GM20000 (cell line): ENCODE measurements around the gene CDC45.

ENCODE experiments used
- DNase-seq: peaks from one replicate; pipeline ENCODE4 v3.0.0; 2012; ENCODE audit warnings: low spot score
- TF ChIP-seq, protein P1 (sequence below): IDR thresholded peaks from 2 replicates; pipeline ENCODE4 v1.5.1; 2012; ENCODE audit warnings: mild to moderate bottlenecking, control low read depth; ENCODE audit errors: extremely low read depth, missing control alignments

CDC45 gene

DNA sequence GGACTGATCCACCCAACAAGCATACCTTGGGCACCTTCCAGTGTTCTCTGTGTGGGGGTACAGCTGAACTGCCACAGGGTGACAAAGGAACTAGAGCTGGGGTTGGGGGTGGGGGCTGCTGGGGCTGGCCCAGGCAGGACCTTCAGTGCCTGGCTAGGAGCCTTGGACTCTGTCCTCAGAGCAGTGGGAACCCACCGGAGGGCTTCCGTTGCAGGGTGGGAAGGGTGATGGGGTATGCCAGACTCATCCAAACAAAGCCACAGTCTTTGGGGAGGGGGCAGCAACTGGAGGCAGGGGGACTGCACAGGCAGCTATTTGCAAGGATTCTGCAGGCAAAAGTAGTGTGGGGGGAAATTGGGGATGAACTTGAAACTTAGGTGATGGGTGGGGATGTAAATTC, 80.2 kb downstream of the CDC45 start:
- DNase-seq, result no peak
- TF ChIP-seq, protein P1, sequence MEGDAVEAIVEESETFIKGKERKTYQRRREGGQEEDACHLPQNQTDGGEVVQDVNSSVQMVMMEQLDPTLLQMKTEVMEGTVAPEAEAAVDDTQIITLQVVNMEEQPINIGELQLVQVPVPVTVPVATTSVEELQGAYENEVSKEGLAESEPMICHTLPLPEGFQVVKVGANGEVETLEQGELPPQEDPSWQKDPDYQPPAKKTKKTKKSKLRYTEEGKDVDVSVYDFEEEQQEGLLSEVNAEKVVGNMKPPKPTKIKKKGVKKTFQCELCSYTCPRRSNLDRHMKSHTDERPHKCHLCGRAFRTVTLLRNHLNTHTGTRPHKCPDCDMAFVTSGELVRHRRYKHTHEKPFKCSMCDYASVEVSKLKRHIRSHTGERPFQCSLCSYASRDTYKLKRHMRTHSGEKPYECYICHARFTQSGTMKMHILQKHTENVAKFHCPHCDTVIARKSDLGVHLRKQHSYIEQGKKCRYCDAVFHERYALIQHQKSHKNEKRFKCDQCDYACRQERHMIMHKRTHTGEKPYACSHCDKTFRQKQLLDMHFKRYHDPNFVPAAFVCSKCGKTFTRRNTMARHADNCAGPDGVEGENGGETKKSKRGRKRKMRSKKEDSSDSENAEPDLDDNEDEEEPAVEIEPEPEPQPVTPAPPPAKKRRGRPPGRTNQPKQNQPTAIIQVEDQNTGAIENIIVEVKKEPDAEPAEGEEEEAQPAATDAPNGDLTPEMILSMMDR, result no peak

DNA sequence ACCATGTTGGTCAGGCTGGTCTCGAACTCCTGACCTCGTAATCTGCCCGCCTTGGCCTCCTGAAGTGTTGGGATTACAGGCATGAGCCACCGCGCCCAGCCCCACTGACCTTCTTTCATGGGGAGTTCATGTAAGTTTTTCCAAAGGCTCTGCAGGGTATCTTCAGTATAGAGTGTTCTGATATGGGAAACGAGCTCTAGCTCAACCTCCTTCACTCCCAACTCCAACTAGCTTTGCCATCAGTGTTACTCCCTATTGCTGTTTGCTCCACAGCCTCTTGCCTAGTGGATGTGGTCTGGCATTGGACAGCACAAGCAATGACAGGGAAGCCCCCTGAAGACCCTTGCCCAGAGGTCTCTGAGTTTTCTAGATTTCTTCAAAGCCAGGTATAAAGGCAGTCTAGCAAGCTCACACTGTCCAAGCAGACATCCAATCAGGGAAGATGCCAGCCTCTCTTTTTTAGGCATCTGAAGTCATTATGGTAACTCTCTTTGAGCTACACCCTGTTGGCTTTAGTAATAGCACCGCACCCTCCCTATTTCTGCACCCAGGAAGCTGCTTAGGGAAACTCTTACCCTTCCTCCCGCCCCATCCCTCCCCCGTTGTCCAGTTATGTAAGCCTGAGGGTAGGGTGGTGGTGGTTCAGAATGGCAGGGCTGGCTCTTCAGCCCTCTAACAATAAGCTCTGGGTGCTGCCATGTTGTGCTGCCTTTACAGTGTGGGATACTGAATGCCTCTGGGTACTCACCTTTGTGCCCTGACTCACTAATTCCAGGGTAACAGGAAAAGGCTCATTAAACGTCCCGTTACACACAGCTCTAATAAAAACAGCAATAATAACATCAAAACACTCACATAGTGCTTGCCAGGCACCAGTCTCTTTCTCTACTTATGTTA, 85.9 kb downstream of the CDC45 start:
- no peak for DNase-seq
- TF ChIP-seq, protein P1, result no peak

DNA sequence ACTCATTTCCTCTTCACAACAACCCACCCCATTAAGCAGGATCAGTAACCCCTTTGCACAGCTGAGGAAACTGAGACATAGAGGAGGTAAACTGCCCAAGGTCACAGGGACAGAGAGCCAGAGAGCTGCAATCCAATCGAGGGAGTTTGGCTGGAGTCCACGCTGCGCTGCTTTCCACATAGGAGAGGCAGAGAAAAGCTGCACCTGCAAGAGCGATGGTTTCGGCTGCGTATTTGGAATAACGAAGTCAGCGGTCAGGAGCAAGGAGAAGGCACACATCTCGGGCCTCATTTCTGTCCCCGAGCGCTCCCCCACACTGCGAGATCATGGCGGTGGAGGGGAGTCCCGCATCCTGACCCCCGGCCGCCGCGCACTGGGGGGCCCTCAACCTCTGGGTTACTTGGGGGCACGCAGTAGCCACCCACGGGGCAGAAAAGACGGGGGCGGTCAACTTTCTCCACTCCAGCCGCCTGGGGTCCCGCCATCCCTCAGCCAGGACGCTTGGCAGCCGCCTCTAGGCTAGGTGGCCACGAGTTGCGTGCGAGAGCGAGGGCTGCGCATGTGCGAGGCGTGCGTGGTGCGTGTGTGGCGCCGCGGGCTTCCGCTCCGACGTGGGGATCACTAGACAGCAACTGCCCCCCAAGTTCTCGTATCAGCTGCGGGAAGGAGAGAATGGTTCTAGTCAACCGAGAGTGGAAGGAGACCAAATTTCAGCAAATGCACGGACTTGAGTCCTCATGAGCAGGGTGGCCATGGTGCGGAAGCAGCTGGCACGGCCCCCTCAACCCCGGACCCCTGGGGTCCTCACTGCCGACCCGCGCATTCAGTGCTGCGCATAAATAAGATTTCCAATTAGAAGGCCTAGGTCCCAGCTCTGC, 86.8 kb downstream of the CDC45 start:
- TF ChIP-seq, protein P1, result no peak

DNA sequence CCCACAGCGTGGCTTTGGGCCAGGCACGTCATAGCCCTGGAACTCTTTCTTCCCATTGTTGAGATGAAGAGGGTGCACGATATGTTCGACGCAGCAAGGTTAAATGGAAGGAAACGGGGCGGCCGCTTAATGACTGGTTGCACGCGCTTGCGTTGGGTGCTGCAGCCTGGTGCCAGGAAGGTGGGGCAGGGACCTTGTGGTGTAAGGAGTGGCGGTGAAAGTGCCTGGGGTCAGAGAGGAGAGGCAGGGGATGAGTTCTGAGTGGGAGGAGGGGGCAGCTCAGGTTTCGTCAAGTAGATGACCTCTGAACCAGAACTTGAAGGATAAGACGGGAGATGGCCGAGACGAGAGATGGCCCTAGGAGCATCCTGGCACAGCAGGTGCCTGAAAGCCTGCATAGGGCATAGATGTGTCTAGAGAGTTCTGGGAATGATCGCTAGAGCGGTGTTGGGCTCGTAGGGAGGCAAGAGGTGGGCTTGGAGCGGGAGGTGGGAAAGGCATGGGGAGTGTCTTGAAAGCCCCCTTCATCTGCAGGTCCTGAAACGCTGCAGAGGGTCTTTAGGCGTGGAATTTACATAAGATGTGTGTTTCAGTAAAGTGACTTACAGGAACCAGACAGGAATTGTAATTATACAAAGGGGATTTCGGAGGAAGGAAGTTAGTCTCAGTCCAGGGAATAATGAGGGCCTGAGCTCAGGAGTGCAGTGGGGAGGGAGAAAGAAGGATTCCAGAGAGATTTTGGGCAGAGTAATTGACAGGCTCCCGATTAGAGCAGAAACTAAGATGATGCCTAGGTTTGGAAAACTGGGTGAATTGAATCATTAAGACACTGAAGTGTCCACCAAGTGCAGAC, 87.7 kb downstream of the CDC45 start:
- no peak for DNase-seq
- TF ChIP-seq, protein P1, result no peak

More for the DNA sequence above, 86.8 kb downstream of the CDC45 start:
- DNase-seq, result no peak

- DNase-seq, result no peak
- TF ChIP-seq, protein P1, result no peak
Measured at GRCh38 chr22:19568337-19569275, 88.9 kb downstream of the CDC45 start.

DNA sequence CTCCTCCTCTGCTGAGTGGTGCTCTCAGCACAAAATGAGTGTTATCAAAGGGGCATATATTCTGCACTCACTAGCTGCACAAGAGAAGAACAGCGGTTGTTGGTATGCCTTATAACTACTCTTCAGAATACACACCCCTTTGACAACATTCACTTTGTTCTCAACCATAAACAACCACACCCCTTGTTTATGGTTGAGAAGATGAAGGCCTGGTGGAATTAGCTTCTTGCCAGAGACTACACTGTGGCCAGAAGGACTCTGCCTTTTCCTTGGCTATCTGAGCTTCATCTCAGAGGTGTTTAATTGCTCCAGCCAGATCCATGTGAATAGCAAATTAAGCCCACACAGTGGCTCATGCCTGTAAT, 89.5 kb downstream of the CDC45 start:
- TF ChIP-seq, protein P1, result no peak
- no peak for DNase-seq
